Activated B cell treated with CpG ODN at 0.5 μM for 24 hours (primary cell): ENCODE data around the gene PAX3. TPM values are rescaled to one million over a fixed set of nuclear protein-coding genes. Genes with fewer than 3 reads are reported as not detected.

Experiments
- ATAC-seq: fragments of 200-7000 bp; cut with Tn5 transposase; one replicate; pipeline ENCODE4 v1.10.0; 2021; ENCODE audit warnings: low read depth, mild to moderate bottlenecking, moderate library complexity
- CTCF ChIA-PET: fragments of 350-600 bp; sonication (Branson Sonifier 250); formaldehyde crosslinking; loops from one replicate; lab custom pipeline; 2021; ENCODE audit warnings: antibody characterized with exemption; lab: Charles Lee
- POLR2A ChIA-PET: fragments of 350-600 bp; sonication (Branson Sonifier 250); formaldehyde crosslinking; loops from one replicate; lab custom pipeline; 2021; ENCODE audit warnings: antibody characterized with exemption; lab: Charles Lee
- DNase-seq: peaks from one replicate; pipeline ENCODE4 v3.0.0; 2022
- H3K27ac Mint-ChIP-seq: one replicate; pipeline ENCODE4 v1.8.0; 2020; ENCODE audit warnings: mixed read lengths
- H3K27me3 Mint-ChIP-seq: one replicate; pipeline ENCODE4 v1.8.0; 2021; ENCODE audit warnings: mixed read lengths
- H3K36me3 Mint-ChIP-seq: one replicate; pipeline ENCODE4 v1.8.0; 2021; ENCODE audit warnings: low read depth, mixed read lengths
- H3K4me1 Mint-ChIP-seq: one replicate; pipeline ENCODE4 v1.8.0; 2021; ENCODE audit warnings: mixed read lengths
- H3K4me3 Mint-ChIP-seq: one replicate; pipeline ENCODE4 v1.8.0; 2020; ENCODE audit warnings: mild to moderate bottlenecking, mixed read lengths
- H3K9me3 Mint-ChIP-seq: one replicate; pipeline ENCODE4 v1.8.0; 2020; ENCODE audit warnings: mixed read lengths
- intact Hi-C: fragments of 100-400 bp; cut with micrococcal nuclease; formaldehyde crosslinking; loops from one replicate; pipeline ENCODE4 v1.15.1; 2024
- total RNA-seq: library from RNA; stranded (reverse); gene quantifications from 2 replicates; pipeline ENCODE4 v1.2.3, GENCODE V29; 2022
- TF ChIP-seq, protein P1 (sequence below): fragments of 200-600 bp; IDR thresholded peaks from one replicate; pipeline ENCODE4 v1.8.0; 2022; ENCODE audit warnings: antibody characterized with exemption, mild to moderate bottlenecking

The PAX3 gene
- total RNA-seq, 1 donor from 2014 or later = not detected

DNA sequence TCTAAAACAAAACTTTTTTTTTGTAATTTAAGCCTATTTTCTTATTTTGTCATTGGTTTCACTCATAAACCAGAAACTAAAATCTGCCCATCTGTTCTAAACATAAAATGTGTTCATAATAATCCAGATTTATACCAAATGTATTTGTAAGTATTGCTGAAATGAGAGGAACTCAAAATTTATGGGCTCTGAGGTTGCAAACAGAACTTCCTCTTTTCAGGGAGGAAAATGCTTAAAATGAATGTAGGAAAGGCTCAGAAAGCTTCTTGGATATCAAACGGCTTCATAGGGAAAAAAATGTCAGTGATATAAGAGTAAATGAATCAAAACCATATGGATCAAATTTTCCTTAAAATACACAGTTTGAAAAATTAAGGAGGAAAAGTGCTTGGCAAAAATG is 83.9 kb downstream of the PAX3 start:
- no peaks in the 10 kb centered on the region for H3K36me3 Mint-ChIP-seq
- no peaks in the 10 kb centered on the region for H3K9me3 Mint-ChIP-seq
- peaks cover 4% of the 10 kb centered on the region for H3K27me3 Mint-ChIP-seq
- H3K27ac Mint-ChIP-seq = no peak overlapping the region
- DNase-seq (no peak), ATAC-seq (no peak)
- POLR2A ChIA-PET = no interaction called here
- H3K4me3 Mint-ChIP-seq = no peak overlapping the region
- CTCF ChIA-PET = no interaction called here
- TF ChIP-seq, protein P1, sequence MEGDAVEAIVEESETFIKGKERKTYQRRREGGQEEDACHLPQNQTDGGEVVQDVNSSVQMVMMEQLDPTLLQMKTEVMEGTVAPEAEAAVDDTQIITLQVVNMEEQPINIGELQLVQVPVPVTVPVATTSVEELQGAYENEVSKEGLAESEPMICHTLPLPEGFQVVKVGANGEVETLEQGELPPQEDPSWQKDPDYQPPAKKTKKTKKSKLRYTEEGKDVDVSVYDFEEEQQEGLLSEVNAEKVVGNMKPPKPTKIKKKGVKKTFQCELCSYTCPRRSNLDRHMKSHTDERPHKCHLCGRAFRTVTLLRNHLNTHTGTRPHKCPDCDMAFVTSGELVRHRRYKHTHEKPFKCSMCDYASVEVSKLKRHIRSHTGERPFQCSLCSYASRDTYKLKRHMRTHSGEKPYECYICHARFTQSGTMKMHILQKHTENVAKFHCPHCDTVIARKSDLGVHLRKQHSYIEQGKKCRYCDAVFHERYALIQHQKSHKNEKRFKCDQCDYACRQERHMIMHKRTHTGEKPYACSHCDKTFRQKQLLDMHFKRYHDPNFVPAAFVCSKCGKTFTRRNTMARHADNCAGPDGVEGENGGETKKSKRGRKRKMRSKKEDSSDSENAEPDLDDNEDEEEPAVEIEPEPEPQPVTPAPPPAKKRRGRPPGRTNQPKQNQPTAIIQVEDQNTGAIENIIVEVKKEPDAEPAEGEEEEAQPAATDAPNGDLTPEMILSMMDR = no peak
- H3K4me1 Mint-ChIP-seq = no peaks in the 10 kb centered on the region
- intact Hi-C loops = no loop called here

DNA sequence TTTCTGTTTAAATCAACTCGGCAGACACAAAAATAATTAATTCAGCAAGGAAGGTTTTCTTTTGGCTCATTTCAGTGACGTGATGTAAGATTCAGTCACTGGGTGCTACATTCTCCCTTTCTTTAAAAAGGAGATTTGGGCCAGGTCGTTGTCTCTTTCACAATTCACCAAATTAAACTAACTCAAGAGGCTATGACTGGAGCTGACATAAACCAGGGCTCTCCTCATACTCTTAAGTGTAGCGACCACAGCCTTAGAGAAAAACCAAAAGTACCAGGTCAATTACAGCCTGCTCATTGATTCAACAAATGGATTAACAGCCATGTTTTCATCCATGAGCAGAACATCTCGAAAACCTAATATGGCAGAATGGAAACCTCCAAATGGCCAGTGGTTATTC is 85.7 kb downstream of the PAX3 start:
- Mint-ChIP-seq H3K4me3 (no peak overlapping the region), H3K4me1 (no peaks in the 10 kb centered on the region), H3K27ac (no peak overlapping the region), H3K36me3 (no peaks in the 10 kb centered on the region), H3K27me3 (peaks cover 3% of the 10 kb centered on the region), H3K9me3 (no peaks in the 10 kb centered on the region)
- intact Hi-C loops = no loop called here
- DNase-seq (no peak), ATAC-seq (no peak)
- TF ChIP-seq, protein P1 = no peak
- ChIA-PET CTCF (no interaction called here), POLR2A (no interaction called here)

DNA sequence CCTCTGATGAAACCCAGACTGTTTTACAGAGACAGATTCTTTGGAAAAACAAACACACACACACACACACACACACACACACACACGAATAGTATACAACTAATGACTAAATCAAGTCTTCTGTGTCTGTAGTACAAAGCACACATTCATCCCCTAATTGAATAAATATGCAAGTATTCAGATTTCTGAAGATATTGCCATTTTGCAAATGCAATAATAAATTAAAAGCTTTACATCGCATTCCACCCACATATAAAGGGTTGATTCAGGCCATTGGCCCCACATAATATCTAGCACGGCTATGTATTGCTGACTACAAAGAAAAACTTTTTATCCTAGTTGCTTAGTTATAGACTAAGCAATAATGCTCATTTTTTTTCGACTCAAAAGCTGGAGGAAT is 86.2 kb downstream of the PAX3 start:
- H3K36me3 Mint-ChIP-seq = no peaks in the 10 kb centered on the region
- no peaks in the 10 kb centered on the region for H3K9me3 Mint-ChIP-seq
- ATAC-seq (no peak), DNase-seq (no peak)
- peaks cover 3% of the 10 kb centered on the region for H3K27me3 Mint-ChIP-seq
- H3K27ac Mint-ChIP-seq = no peak overlapping the region
- POLR2A ChIA-PET = no interaction called here
- CTCF ChIA-PET = no interaction called here
- intact Hi-C loops = no loop called here
- no peaks in the 10 kb centered on the region for H3K4me1 Mint-ChIP-seq
- no peak overlapping the region for H3K4me3 Mint-ChIP-seq
- TF ChIP-seq, protein P1 = no peak

DNA sequence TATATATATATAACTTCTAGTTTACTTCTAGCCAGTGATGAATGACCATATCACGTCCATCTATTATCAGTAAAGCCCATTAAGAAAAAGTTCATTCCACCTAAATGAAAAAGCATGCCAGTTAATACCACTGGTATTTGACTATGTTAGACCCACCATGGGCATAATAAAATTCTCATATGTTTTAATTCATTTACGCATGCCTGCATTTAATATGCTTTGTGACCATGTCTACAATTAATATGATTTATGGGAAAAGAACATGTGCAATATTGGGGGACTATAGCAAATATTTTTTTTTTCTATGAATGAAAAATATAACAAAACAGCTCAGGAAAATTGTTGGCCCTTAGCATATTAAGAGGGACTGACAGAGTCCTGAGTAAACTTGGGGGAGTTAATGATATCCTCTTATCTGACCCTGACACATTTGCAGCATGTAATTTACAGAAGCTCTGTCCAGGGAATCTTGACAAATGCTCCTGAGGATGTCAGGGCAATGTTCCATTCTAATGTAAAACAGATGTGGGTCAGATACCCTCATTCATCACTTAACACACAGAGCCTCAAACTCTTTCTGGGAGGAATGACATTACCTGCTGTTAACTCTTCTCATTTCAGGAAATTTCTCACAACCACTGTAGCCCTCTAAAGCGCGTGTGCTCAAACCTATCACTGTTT is 90.6 kb downstream of the PAX3 start:
- Mint-ChIP-seq H3K4me3 (no peak overlapping the region), H3K36me3 (no peaks in the 10 kb centered on the region), H3K9me3 (no peaks in the 10 kb centered on the region), H3K27ac (no peak overlapping the region), H3K4me1 (no peaks in the 10 kb centered on the region), H3K27me3 (no peaks in the 10 kb centered on the region)
- DNase-seq (no peak), ATAC-seq (no peak)
- CTCF ChIA-PET = no interaction called here
- TF ChIP-seq, protein P1 = no peak
- POLR2A ChIA-PET = no interaction called here
- intact Hi-C loops = no loop called here

DNA sequence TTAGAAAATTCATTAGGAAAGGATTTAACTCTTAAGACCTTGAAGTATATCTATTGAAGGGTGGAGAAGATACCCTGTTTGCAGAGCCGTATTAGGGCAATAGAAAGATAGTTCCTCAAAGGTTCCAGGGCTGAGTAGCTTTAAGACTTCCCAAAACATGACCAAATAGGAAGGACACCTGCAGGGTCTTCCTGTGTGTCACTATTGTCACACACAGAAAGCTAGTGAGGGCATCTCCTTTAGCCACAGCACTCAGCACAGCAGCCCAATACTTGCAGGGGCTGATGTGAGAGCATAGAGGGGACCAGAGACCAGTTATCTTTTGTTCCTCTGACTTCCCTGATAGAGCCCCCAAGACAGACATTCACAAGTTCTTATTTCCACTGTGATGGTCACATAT is 93.7 kb downstream of the PAX3 start:
- intact Hi-C loops = no loop called here
- no peak for DNase-seq

More for the DNA sequence above, 93.7 kb downstream of the PAX3 start:
- ChIA-PET POLR2A (no interaction called here), CTCF (no interaction called here)
- Mint-ChIP-seq H3K27me3 (no peaks in the 10 kb centered on the region), H3K9me3 (no peaks in the 10 kb centered on the region), H3K27ac (no peak overlapping the region), H3K36me3 (no peaks in the 10 kb centered on the region), H3K4me3 (no peak overlapping the region), H3K4me1 (no peaks in the 10 kb centered on the region)
- TF ChIP-seq, protein P1 = no peak
- ATAC-seq = no peak
